Natural killer cell (primary cell): ENCODE data around the gene BCAS1. TPM values are rescaled to one million over a fixed set of nuclear protein-coding genes. Genes with fewer than 3 reads are reported as not detected.

Source experiments
- ATAC-seq, 3 donors: fragments of 150-1000 bp in 2 of 3; fragments of 200-7000 bp in 1 of 3; cut with Tn5 transposase; 1 replicate in 1 of 3; 2 replicates in 2 of 3; pipeline ENCODE4 v1.10.0; 2021; ENCODE audit warnings: mild to moderate bottlenecking in 2 of 3, moderate library complexity in 2 of 3
- DNase-seq, 2 donors: peaks; one replicate each; pipeline versions ENCODE4 v3.0.0 to v3.0.0-alpha.2; 2013 to 2021; ENCODE audit warnings: mixed read lengths in 1 of 2
- H3K27ac ChIP-seq: one replicate; pipeline ENCODE4 v1.5.1; 2013; ENCODE audit warnings: mild to moderate bottlenecking, low read length
- H3K27me3 ChIP-seq: one replicate; pipeline ENCODE4 v1.6.1; 2013; ENCODE audit warnings: low read length; ENCODE audit not compliant: control insufficient read depth, insufficient read depth
- H3K36me3 ChIP-seq: one replicate; pipeline ENCODE4 v1.6.1; 2013; ENCODE audit warnings: low read length; ENCODE audit not compliant: control insufficient read depth, insufficient read depth
- H3K4me1 ChIP-seq: one replicate; pipeline ENCODE4 v1.6.1; 2013; ENCODE audit warnings: low read length; ENCODE audit not compliant: control insufficient read depth, insufficient read depth
- H3K4me3 ChIP-seq: one replicate; pipeline ENCODE4 v1.5.1; 2013; ENCODE audit warnings: low read length
- H3K9me3 ChIP-seq: one replicate; pipeline ENCODE4 v1.6.1; 2013; ENCODE audit warnings: low read length; ENCODE audit not compliant: control insufficient read depth, insufficient read depth
- H3K27ac Mint-ChIP-seq, 2 donors: one replicate each; pipeline ENCODE4 v1.8.0; 2022; ENCODE audit warnings: mild to moderate bottlenecking in 2 of 2, mixed read lengths in 2 of 2, moderate library complexity in 1 of 2
- H3K27me3 Mint-ChIP-seq, 2 donors: one replicate each; pipeline ENCODE4 v1.8.0; 2022; ENCODE audit warnings: low read depth in 2 of 2, mixed read lengths in 2 of 2
- H3K36me3 Mint-ChIP-seq: one replicate; pipeline ENCODE4 v1.8.0; 2022; ENCODE audit warnings: mixed read lengths
- H3K4me1 Mint-ChIP-seq, 2 donors: one replicate each; pipeline ENCODE4 v1.8.0; 2022; ENCODE audit warnings: mixed read lengths in 2 of 2
- H3K4me3 Mint-ChIP-seq: one replicate; pipeline ENCODE4 v1.8.0; 2022; ENCODE audit warnings: mild to moderate bottlenecking, moderate library complexity, mixed read lengths
- H3K9me3 Mint-ChIP-seq, 2 donors: one replicate each; pipeline ENCODE4 v1.8.0; 2022; ENCODE audit warnings: mixed read lengths in 2 of 2
- CTCF ChIP-seq: fragments of 200-600 bp; IDR thresholded peaks from one replicate; pipeline ENCODE4 v1.8.0; 2022; ENCODE audit warnings: antibody characterized with exemption
- WGBS: methylation state at CpG from one replicate; pipeline ENCODE4 v1.1.7; 2013; ENCODE audit warnings: missing lambda C conversion rate; ENCODE audit not compliant: insufficient coverage; 5-methylcytosine and 5-hydroxymethylcytosine counted together
- intact Hi-C: fragments of 100-400 bp; cut with micrococcal nuclease; formaldehyde crosslinking; loops from one replicate; pipeline ENCODE4 v1.14.2; 2022
- total RNA-seq, 4 donors: library from RNA; stranded (reverse); fragments of 120-200 nt in 1 of 4; gene quantifications; one replicate each; pipeline versions ENCODE4 v1.2.3 to v1.2.4, GENCODE V29; 2013 to 2022

BCAS1 gene
- total RNA-seq, 3 donors from 2014 or later (not counting 1 experiment from before 2014, with no cell fraction given) = 0.31 to 1.2 (median 0.68) TPM

DNA sequence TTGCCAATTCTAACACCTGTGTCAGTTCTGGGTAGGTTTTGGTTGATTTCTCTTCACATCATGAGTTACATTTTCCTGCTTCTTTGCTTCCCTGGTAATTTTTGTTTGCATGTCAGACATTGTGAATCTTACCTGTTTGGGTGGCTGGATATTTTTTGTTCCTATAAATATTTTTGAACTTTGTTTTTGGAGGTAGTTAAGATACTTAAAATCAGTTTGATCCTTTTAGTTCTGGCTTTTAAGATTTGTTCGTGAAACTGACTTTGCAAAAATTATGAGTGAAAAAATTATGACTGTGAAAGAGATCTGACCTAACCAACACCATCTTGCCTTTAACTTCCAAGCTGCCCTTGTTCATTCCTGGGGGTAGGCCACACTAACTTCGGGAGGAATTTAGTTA, 69.5 kb downstream of the BCAS1 start:
- H3K4me1 ChIP-seq = no peaks in the 10 kb centered on the region
- H3K27me3 ChIP-seq = peaks cover 2% of the 10 kb centered on the region
- intact Hi-C loops = no loop called here
- H3K4me3 Mint-ChIP-seq = no peak overlapping the region
- peaks cover 10% of the 10 kb centered on the region for H3K9me3 ChIP-seq
- H3K27ac ChIP-seq = no peak overlapping the region
- H3K4me3 ChIP-seq = no peak overlapping the region
- H3K36me3 Mint-ChIP-seq = peaks cover 23% of the 10 kb centered on the region
- peaks cover 0 to 15% of the 10 kb centered on the region in 2 donors for H3K27me3 Mint-ChIP-seq
- H3K27ac Mint-ChIP-seq = no peak overlapping the region
- H3K4me1 Mint-ChIP-seq = no peaks in the 10 kb centered on the region
- DNase-seq (no peak), ATAC-seq (no peak)
- no CpG with 5 or more reads among the region's 2 CpGs for WGBS
- no peak for TF ChIP-seq CTCF
- no peaks in the 10 kb centered on the region for H3K36me3 ChIP-seq
- H3K9me3 Mint-ChIP-seq = peaks cover 9 to 18% of the 10 kb centered on the region in 2 donors

- no peaks in the 10 kb centered on the region for H3K36me3 ChIP-seq
- peaks cover 0 to 10% of the 10 kb centered on the region in 2 donors for H3K27me3 Mint-ChIP-seq
- intact Hi-C loops = no loop called here
- H3K9me3 ChIP-seq = peaks cover 10% of the 10 kb centered on the region
- no peak overlapping the region for H3K4me3 Mint-ChIP-seq
- peaks cover 9 to 18% of the 10 kb centered on the region in 2 donors for H3K9me3 Mint-ChIP-seq
- no peaks in the 10 kb centered on the region for H3K4me1 ChIP-seq
- H3K27ac ChIP-seq = no peak overlapping the region
- H3K27me3 ChIP-seq = peaks cover 2% of the 10 kb centered on the region
- ATAC-seq (no peak), DNase-seq (no peak)
- no peak for TF ChIP-seq CTCF
- no peaks in the 10 kb centered on the region for H3K4me1 Mint-ChIP-seq
- H3K4me3 ChIP-seq = no peak overlapping the region
- peaks cover 23% of the 10 kb centered on the region for H3K36me3 Mint-ChIP-seq
- H3K27ac Mint-ChIP-seq = no peak overlapping the region
Measured at GRCh38 chr20:54000262-54000661, 70.1 kb downstream of the BCAS1 start.

- Mint-ChIP-seq H3K36me3 (peaks cover 23% of the 10 kb centered on the region), H3K27ac (no peak overlapping the region), H3K9me3 (peaks cover 9 to 18% of the 10 kb centered on the region in 2 donors), H3K4me1 (no peaks in the 10 kb centered on the region), H3K27me3 (peaks cover 0 to 10% of the 10 kb centered on the region in 2 donors), H3K4me3 (no peak overlapping the region)
- Histone ChIP-seq H3K4me1 (no peaks in the 10 kb centered on the region), H3K27ac (no peak overlapping the region), H3K4me3 (no peak overlapping the region), H3K36me3 (no peaks in the 10 kb centered on the region), H3K27me3 (peaks cover 2% of the 10 kb centered on the region), H3K9me3 (peaks cover 10% of the 10 kb centered on the region)
- no peak for TF ChIP-seq CTCF
- intact Hi-C loops = no loop called here
- ATAC-seq (no peak), DNase-seq (no peak)
- 92% methylated on average over 3 of the region's 3 CpGs for WGBS
Measured at GRCh38 chr20:53999077-53999476, 71.3 kb downstream of the BCAS1 start.
